OCI-LY7 (cell line): ENCODE measurements around the gene KLC1. TPM values are rescaled to one million over a fixed set of nuclear protein-coding genes. Genes with fewer than 3 reads are reported as not detected.

Source experiments
- BruUV-seq: library from RNA; stranded (reverse); fragments of 400-500 nt; replicated peaks from 2 replicates; lab custom pipeline; 2021; lab: Mats Ljungman, UMichigan
- CTCF ChIA-PET: fragments of 300-600 bp; sonication (Branson Sonifier 250); formaldehyde crosslinking; loops from one replicate; lab custom pipeline; 2022; ENCODE audit warnings: antibody characterized with exemption; ENCODE audit not compliant: unreplicated experiment; lab: Charles Lee
- POLR2A ChIA-PET: fragments of 300-600 bp; sonication (Branson Sonifier 250); formaldehyde crosslinking; loops from one replicate; lab custom pipeline; 2022; ENCODE audit warnings: antibody characterized with exemption; lab: Charles Lee
- DNase-seq: peaks from one replicate; pipeline ENCODE4 v3.0.0-alpha.2; 2015; ENCODE audit warnings: low spot score
- H2AFZ ChIP-seq: fragments of 200-600 bp; sonication (generic), shearing (Covaris generic); 2 replicates; pipeline ENCODE4 v1.6.1; 2014; ENCODE audit warnings: mild to moderate bottlenecking, antibody characterized with exemption, low read length, moderate library complexity
- H3K27ac ChIP-seq: fragments of 200-600 bp; sonication (generic); 2 replicates; pipeline ENCODE4 v1.5.1; 2014; ENCODE audit warnings: mixed run types, low read depth, mild to moderate bottlenecking, moderate library complexity, low read length, inconsistent platforms; ENCODE audit not compliant: poor library complexity, severe bottlenecking
- H3K36me3 ChIP-seq: fragments of 200-600 bp; sonication (generic); 2 replicates; pipeline ENCODE4 v1.6.1; 2014; ENCODE audit warnings: mild to moderate bottlenecking, antibody characterized with exemption, low read length, moderate library complexity, mixed read lengths; ENCODE audit not compliant: insufficient read depth
- H3K4me1 ChIP-seq: fragments of 200-600 bp; sonication (generic); 2 replicates; pipeline ENCODE4 v1.5.1; 2014; ENCODE audit warnings: mild to moderate bottlenecking, low read length; ENCODE audit not compliant: insufficient read depth, poor library complexity, severe bottlenecking
- H3K4me2 ChIP-seq: fragments of 200-600 bp; sonication (generic); 2 replicates; pipeline ENCODE4 v1.6.1; 2014; ENCODE audit warnings: mild to moderate bottlenecking, low read length
- H3K4me3 ChIP-seq: fragments of 200-600 bp; sonication (generic); 2 replicates; pipeline ENCODE4 v1.5.1; 2014; ENCODE audit warnings: mild to moderate bottlenecking, low read depth, low read length; ENCODE audit not compliant: poor library complexity, severe bottlenecking
- H3K79me2 ChIP-seq: fragments of 200-600 bp; sonication (generic); 2 replicates; pipeline ENCODE4 v1.6.1; 2016; ENCODE audit warnings: low read depth, mild to moderate bottlenecking, low read length, moderate library complexity, mixed read lengths; ENCODE audit not compliant: insufficient read depth
- H3K9me2 ChIP-seq: fragments of 200-600 bp; sonication (generic); 2 replicates; pipeline ENCODE4 v1.6.1; 2016; ENCODE audit warnings: mild to moderate bottlenecking, low read length, mixed read lengths; ENCODE audit not compliant: insufficient read depth
- H3K9me3 ChIP-seq: fragments of 200-600 bp; sonication (generic); 2 replicates; pipeline ENCODE4 v1.6.1; 2014; ENCODE audit warnings: mild to moderate bottlenecking, mixed run types, low read length, mixed read lengths
- H4K20me1 ChIP-seq: fragments of 200-600 bp; sonication (generic); 2 replicates; pipeline ENCODE4 v1.6.1; 2014; ENCODE audit warnings: mild to moderate bottlenecking, antibody characterized with exemption, low read length, moderate library complexity, mixed read lengths; ENCODE audit not compliant: insufficient read depth
- CTCF ChIP-seq: fragments of 200-600 bp; sonication (generic); conservative IDR thresholded peaks from 2 replicates; pipeline ENCODE4 v1.5.1; 2014; ENCODE audit warnings: mild to moderate bottlenecking, antibody characterized with exemption, low read length, moderate library complexity, mixed read lengths
- EZH2phosphoT487 ChIP-seq: fragments of 200-600 bp; sonication (generic); IDR thresholded peaks from 2 replicates; pipeline ENCODE4 v1.6.1; 2018; ENCODE audit warnings: low read depth, borderline replicate concordance, mild to moderate bottlenecking, mixed run types, antibody characterized with exemption, low read length, moderate library complexity, mixed read lengths
- intact Hi-C: fragments of 100-400 bp; cut with micrococcal nuclease; formaldehyde crosslinking; loops from one replicate; pipeline ENCODE4 v1.10.0; 2022; ENCODE audit not compliant: unreplicated experiment
- total RNA-seq, 2 experiments: library from RNA; depleted of rRNA in 1 of 2; stranded (reverse); fragments of >200 nt in 1 of 2; shearing (Covaris generic) in 1 of 2; gene quantifications; 2 replicates each; pipeline ENCODE4 v1.2.3, GENCODE V29; 2014 to 2022

The KLC1 gene
- total RNA-seq, 2 experiments from 2014 or later, result 147 to 157 TPM

- CTCF ChIA-PET, result interaction anchor here (0.6 kb wide), 1 partner anchor 53 kb away, joined by 3 read pairs; no protein-coding TSS in a partner anchor
- no peak for DNase-seq
These were observed 105.3 kb downstream of the KLC1 start for GRCh38 chr14:103734081-103734888.

DNA sequence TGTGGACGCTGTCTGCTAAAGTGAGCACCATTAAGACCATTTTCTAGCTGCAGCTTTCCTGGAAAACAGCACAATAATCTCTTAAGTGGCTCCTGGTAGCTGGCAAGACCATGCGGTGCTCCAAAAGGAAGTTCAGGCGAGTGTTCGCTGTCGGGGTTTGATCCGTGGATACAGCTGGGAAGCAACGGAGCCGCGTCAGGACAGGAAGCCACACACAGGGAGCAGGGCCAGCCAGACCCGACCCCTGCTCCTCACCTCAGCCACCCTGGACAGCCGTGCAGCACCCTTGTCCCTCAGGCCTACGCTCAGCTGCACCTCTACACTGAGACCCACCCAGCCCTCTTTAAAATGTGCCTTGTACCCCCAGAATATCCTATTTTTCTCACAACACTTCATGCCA, 106.0 kb downstream of the KLC1 start:
- CTCF ChIA-PET, result no interaction called here
- TF ChIP-seq CTCF, result no peak
- TF ChIP-seq EZH2phosphoT487, result no peak
- Histone ChIP-seq H3K4me2 (no peak overlapping the region), H3K79me2 (no peaks in the 10 kb centered on the region), H4K20me1 (no peaks in the 10 kb centered on the region), H3K4me3 (no peak overlapping the region), H3K4me1 (no peaks in the 10 kb centered on the region), H3K9me2 (no peaks in the 10 kb centered on the region), H3K27ac (no peak overlapping the region), H3K9me3 (no peaks in the 10 kb centered on the region), H2AFZ (no peak overlapping the region), H3K36me3 (peaks cover 19% of the 10 kb centered on the region)
- no TSS peak for BruUV-seq
- DNase-seq, result no peak
- intact Hi-C loops, result no loop called here
- POLR2A ChIA-PET, result interaction anchor here (0.6 to 1.6 kb wide), 2 partner anchors 17 to 185 kb away, joined by 3 read pairs; no protein-coding TSS in a partner anchor

More at GRCh38 chr14:103734081-103734888, 105.3 kb downstream of the KLC1 start:
- POLR2A ChIA-PET, result no interaction called here
- Histone ChIP-seq H4K20me1 (no peaks in the 10 kb centered on the region), H2AFZ (no peak overlapping the region), H3K36me3 (peaks cover 26% of the 10 kb centered on the region), H3K4me3 (no peak overlapping the region), H3K4me2 (no peak overlapping the region), H3K9me3 (no peaks in the 10 kb centered on the region), H3K79me2 (no peaks in the 10 kb centered on the region), H3K4me1 (no peaks in the 10 kb centered on the region), H3K27ac (no peak overlapping the region), H3K9me2 (no peaks in the 10 kb centered on the region)
- no TSS peak for BruUV-seq
- TF ChIP-seq EZH2phosphoT487 (no peak), CTCF (no peak)
- intact Hi-C loops, result no loop called here

DNA sequence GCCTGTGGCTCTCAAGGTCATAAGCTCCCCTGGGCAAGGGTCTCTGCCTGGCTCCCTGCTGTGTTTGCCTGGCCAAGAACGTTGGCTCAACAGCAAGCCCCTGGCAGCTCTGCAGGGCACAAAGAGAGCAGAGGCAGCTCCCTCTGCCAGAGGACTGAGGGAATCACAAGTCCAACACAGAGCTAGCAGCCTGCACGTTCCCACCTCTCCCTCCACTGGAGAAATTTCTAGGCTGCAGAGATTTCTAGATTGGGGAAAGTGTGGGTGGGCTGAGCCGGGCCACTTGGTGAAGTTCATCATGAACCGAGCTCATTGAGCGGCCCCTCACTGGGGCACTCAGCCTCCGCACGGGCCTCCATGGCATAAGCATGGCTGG, 106.4 kb downstream of the KLC1 start:
- Histone ChIP-seq H3K9me2 (no peaks in the 10 kb centered on the region), H3K36me3 (peaks cover 17% of the 10 kb centered on the region), H4K20me1 (no peaks in the 10 kb centered on the region), H3K4me1 (no peaks in the 10 kb centered on the region), H3K27ac (no peak overlapping the region), H3K79me2 (no peaks in the 10 kb centered on the region), H3K4me2 (no peak overlapping the region), H3K4me3 (no peak overlapping the region), H2AFZ (no peak overlapping the region), H3K9me3 (no peaks in the 10 kb centered on the region)
- no TSS peak for BruUV-seq
- no peak for DNase-seq
- POLR2A ChIA-PET, result interaction anchor here (0.6 to 1.6 kb wide), 2 partner anchors 17 to 185 kb away, joined by 3 read pairs; no protein-coding TSS in a partner anchor
- TF ChIP-seq EZH2phosphoT487 (no peak), CTCF (no peak)
- intact Hi-C loops, result no loop called here
- CTCF ChIA-PET, result no interaction called here
